CD4-positive, CD25-positive, alpha-beta regulatory T cell (primary cell): Measurements from ENCODE around the gene TMC2. TPM values are rescaled to one million over a fixed set of nuclear protein-coding genes. Genes with fewer than 3 reads are reported as not detected.
"Not testable (repeated sequence)": the region's sequence is repeated elsewhere in the genome, so short reads cannot be mapped to it uniquely, and the experiment has no call there.

Experiments
- ATAC-seq, 2 donors: fragments of 150-1000 bp; cut with Tn5 transposase; one replicate each; pipeline ENCODE4 v1.10.0; 2021; ENCODE audit warnings: low read depth in 2 of 2, moderate number of reproducible peaks in 2 of 2, moderate library complexity in 1 of 2
- DNase-seq, 3 donors: peaks; one replicate each; pipeline versions ENCODE4 v3.0.0 to v3.0.0-alpha.2; 2012 to 2022; ENCODE audit warnings: mixed read lengths in 1 of 3
- H3K27ac ChIP-seq: one replicate; pipeline ENCODE4 v1.7.0; 2013; ENCODE audit warnings: mild to moderate bottlenecking, low read length; ENCODE audit not compliant: insufficient read depth, poor library complexity, severe bottlenecking
- H3K27me3 ChIP-seq: one replicate; pipeline ENCODE4 v1.7.0; 2013; ENCODE audit warnings: low read length; ENCODE audit not compliant: control insufficient read depth, insufficient read depth
- H3K36me3 ChIP-seq: one replicate; pipeline ENCODE4 v1.7.0; 2013; ENCODE audit warnings: mild to moderate bottlenecking, low read length, moderate library complexity; ENCODE audit not compliant: control insufficient read depth, insufficient read depth
- H3K4me1 ChIP-seq: 2 replicates; pipeline ENCODE4 v1.7.0; 2013; ENCODE audit warnings: mild to moderate bottlenecking, low read length; ENCODE audit not compliant: insufficient read depth, control insufficient read depth, poor library complexity, severe bottlenecking
- H3K4me3 ChIP-seq: one replicate; pipeline ENCODE4 v1.7.0; 2013; ENCODE audit warnings: low read depth, mild to moderate bottlenecking, low read length, moderate library complexity
- H3K9me3 ChIP-seq, 2 experiments: 1 replicate in 1 of 2; 2 replicates in 1 of 2; pipeline ENCODE4 v1.7.0; 2013; ENCODE audit warnings: low read length in 2 of 2, mild to moderate bottlenecking in 1 of 2, moderate library complexity in 1 of 2; ENCODE audit not compliant: control insufficient read depth in 2 of 2
- H3K27ac Mint-ChIP-seq, 3 donors: one replicate each; pipeline ENCODE4 v1.8.0; 2020 to 2022; ENCODE audit warnings: mild to moderate bottlenecking in 3 of 3, mixed read lengths in 3 of 3, moderate library complexity in 2 of 3
- H3K27me3 Mint-ChIP-seq: one replicate; pipeline ENCODE4 v1.8.0; 2022; ENCODE audit warnings: mild to moderate bottlenecking, mixed read lengths
- H3K36me3 Mint-ChIP-seq: one replicate; pipeline ENCODE4 v1.8.0; 2020; ENCODE audit warnings: mixed read lengths
- H3K4me1 Mint-ChIP-seq, 4 donors: one replicate each; pipeline ENCODE4 v1.8.0; 2020 to 2022; ENCODE audit warnings: mixed read lengths in 4 of 4, mild to moderate bottlenecking in 1 of 4
- H3K4me3 Mint-ChIP-seq, 4 donors: one replicate each; pipeline ENCODE4 v1.8.0; 2020 to 2022; ENCODE audit warnings: mild to moderate bottlenecking in 4 of 4, mixed read lengths in 4 of 4, moderate library complexity in 3 of 4
- H3K9me3 Mint-ChIP-seq, 7 donors: one replicate each; pipeline ENCODE4 v1.8.0; 2020 to 2022; ENCODE audit warnings: mixed read lengths in 7 of 7, mild to moderate bottlenecking in 3 of 7, moderate library complexity in 2 of 7
- polyA plus RNA-seq, 4 donors: library from polyadenylated mRNA; unstranded; fragments of 300-500 nt; fragmentation: Illumina TruSeq; gene quantifications; one replicate each; pipeline ENCODE4 v1.2.3, GENCODE V29; 2021
- total RNA-seq: library from RNA; stranded (reverse); gene quantifications from one replicate; pipeline ENCODE4 v1.2.3, GENCODE V29; 2022

Gene TMC2
- total and polyA plus RNA-seq, 5 donors from 2014 or later: not detected

DNA sequence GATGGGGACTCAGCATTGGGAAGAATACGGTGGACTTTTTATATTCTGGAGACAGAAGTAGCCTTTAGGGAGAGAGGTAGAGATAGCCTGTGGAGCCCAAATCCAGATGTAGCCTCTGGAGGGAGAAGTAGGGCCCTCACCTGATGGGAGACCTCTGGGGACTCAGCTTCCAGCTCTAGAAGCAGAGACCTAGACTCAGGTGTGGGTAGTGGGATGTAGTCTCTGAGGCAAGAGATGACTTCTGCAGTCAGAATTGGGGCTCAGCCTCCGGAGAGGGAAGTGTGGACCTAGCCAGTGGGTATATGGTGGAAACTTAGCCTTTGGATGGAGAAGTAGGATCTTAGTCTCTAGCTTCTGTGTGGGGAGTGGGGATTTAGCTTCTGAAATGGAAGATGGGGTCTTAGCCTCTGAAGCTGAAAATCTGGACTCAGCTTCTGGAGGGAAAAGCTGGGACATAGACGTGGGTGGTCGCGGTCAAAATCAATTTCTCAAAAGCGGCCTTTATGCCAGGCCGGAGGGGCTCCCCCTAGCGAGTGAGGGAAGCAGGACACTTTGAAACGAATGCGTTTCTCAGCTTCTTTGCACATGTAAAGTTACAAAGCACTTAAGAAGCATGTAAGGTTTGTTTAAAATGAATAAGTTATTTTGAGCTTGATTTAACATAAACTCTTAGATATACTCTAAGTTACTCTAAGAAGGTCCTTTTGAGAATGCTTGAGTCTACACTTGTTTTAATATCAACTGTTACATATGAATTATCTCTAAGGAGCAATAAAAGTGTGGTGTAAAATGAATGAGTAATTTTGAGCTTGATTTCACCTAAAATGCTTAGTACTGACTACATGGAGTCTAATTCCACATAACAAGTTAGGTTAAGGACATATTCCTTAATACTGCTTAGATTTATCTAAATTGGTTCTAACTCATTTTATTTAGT is 14.7 kb upstream of the TMC2 start:
- peaks cover 22% of the 10 kb centered on the region for H3K27me3 Mint-ChIP-seq
- peak overlapping the region in 1 of 4 donors; percentile 17 for H3K4me3 Mint-ChIP-seq
- ATAC-seq (no peak), DNase-seq (peak; percentile 33 to 63 (median 35))
- no peaks in the 10 kb centered on the region for H3K36me3 Mint-ChIP-seq
- H3K27me3 ChIP-seq: peaks cover 4% of the 10 kb centered on the region
- H3K4me3 ChIP-seq: no peak overlapping the region
- H3K36me3 ChIP-seq: no peaks in the 10 kb centered on the region
- peaks cover 15% of the 10 kb centered on the region for H3K4me1 ChIP-seq
- H3K27ac Mint-ChIP-seq: no peak overlapping the region
- H3K27ac ChIP-seq: no peak overlapping the region
- H3K4me1 Mint-ChIP-seq: peaks cover 0 to 21% (median 9%) of the 10 kb centered on the region in 4 donors
- peaks cover 0 to 1% (median 0%) of the 10 kb centered on the region in 7 donors for H3K9me3 Mint-ChIP-seq
- no peaks in the 10 kb centered on the region for H3K9me3 ChIP-seq

DNA sequence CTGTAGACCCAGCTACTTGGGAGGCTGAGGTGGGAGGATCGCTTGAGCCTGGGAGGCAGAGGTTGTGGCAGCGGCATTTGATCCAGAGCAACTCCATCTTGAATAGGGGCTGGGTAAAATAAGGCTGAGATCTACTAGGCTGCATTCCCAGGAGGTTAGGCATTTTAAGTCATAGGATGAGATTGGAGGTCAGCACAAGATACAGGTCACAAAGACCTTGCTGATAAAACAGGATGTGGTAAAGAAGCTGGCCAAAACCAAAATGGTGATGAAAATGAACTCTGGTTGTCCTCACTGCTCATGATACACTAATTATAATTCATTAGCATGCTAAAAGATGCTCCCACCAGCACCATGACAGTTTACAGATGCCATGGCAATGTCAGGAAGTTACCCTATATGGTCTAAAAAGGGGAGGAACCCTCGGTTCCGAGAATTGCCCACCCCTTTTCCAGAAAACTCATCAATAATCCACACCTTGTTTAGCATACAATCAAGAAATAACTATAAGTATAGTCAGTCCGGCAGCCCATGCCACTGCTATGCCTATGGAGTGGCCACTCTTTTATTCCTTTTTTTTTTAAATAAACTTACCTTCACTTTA is 13.4 kb upstream of the TMC2 start:
- H3K4me1 ChIP-seq: peaks cover 15% of the 10 kb centered on the region
- Mint-ChIP-seq H3K27me3 (peaks cover 24% of the 10 kb centered on the region), H3K4me3 (peak overlapping the region in 2 of 4 donors; percentile 50 to 70), H3K4me1 (peaks cover 0 to 21% (median 9%) of the 10 kb centered on the region in 4 donors)
- not testable (repeated sequence) for H3K4me3 ChIP-seq, H3K27me3 ChIP-seq, H3K27ac Mint-ChIP-seq, ATAC-seq, H3K9me3 ChIP-seq, H3K36me3 Mint-ChIP-seq, H3K9me3 Mint-ChIP-seq, H3K36me3 ChIP-seq, H3K27ac ChIP-seq
- peak in 1 of 3 donors; percentile 55 for DNase-seq

DNA sequence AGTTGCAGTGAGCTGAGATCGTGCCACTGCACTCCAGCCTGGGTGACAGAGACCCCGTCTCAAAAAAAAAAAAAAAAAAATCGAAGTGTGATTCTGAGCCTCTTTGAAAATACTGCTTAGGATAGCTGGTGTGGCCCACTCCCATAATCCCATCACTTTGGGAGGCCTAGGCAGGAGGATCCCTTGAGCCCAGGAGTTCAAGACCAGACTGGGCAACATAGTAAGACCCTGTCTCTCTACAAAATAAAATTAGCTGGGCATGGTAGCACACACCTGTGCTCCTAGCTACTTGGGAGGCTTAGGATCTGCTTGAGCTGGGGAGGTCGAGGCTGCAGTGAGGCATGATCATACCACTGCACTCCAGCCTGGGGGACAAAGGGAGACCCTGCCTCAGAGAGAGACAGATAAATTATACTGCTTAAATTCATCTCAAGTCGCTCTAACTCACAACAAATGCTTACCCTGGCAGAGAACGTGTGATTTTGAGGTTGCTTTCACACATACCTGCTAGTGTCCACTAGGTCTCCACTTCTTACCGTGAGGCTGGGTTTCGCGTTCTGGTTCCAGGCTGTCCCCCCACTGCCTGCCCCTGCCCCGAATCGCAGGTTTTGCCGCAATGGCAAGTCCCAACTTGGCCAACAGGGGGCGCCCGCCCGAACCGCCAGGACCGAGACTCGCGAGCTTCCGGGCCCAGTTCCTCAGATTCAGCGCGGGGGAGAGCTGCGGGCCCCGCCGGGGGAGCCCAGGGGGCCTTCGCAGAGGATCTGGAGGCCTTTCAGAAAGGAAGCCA is 12.3 kb upstream of the TMC2 start:
- Mint-ChIP-seq H3K9me3 (peaks cover 0 to 4% (median 0%) of the 10 kb centered on the region in 7 donors), H3K27ac (peak overlapping the region in 2 of 3 donors; percentile 28 to 88), H3K36me3 (no peaks in the 10 kb centered on the region), H3K4me3 (peak overlapping the region; percentile 82 to 96 (median 91)), H3K4me1 (peaks cover 0 to 21% (median 9%) of the 10 kb centered on the region in 4 donors), H3K27me3 (peaks cover 26% of the 10 kb centered on the region)
- ATAC-seq (peak; percentile 82 to 83), DNase-seq (peak; percentile 78 to 90 (median 87))
- Histone ChIP-seq H3K9me3 (no peaks in the 10 kb centered on the region), H3K4me1 (peaks cover 15% of the 10 kb centered on the region), H3K27ac (no peak overlapping the region), H3K4me3 (peak overlapping the region; percentile 60), H3K27me3 (peaks cover 3% of the 10 kb centered on the region), H3K36me3 (no peaks in the 10 kb centered on the region)

DNA sequence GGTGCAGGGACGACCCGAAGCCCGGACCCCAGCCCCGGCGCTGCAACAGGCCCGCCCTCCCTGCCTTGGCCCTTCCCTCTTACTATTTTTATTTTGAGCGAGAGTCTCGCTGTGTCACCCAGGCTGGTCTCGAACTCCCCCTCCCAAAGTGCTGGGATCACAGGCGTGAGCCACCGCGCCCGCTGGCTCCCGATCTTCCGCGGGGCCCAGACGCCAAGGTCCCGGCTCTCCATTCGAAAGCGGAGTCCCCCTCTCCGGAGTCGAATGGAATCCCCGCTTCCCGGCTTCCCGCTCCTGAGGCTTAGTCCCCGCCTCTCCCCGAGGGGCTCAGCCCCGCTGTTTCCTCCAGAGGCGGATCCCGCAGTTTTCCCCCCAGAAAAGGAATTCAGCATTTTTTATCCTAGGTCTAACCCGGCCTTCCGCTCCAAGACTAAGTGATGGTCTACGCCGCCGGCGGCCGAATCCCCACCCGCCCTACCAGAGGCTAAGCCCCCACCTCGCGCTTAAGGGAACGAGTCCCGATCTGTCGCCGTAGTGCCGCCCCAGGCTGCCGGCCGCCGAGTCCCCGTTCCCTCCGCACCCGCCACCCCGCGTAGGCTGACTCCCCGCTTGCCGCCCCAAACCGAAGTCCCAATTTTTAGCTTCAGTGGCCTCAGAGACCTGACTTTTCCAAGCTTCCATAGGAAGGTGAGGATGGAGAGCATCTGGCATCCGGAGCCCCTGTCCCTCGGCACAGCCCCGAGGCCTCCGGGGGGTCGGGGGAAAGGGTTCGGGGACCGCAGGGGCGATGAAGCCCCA is 11.5 kb upstream of the TMC2 start:
- H3K27ac ChIP-seq: peak overlapping the region; percentile 2
- Mint-ChIP-seq H3K4me1 (peaks cover 6 to 25% (median 9%) of the 10 kb centered on the region in 4 donors), H3K9me3 (peaks cover 0 to 4% (median 0%) of the 10 kb centered on the region in 7 donors), H3K27ac (peak overlapping the region; percentile 1 to 88 (median 83)), H3K36me3 (no peaks in the 10 kb centered on the region), H3K27me3 (peaks cover 26% of the 10 kb centered on the region), H3K4me3 (peak overlapping the region; percentile 82 to 96 (median 91))
- H3K9me3 ChIP-seq: no peaks in the 10 kb centered on the region
- DNase-seq (peak; percentile 10 to 46 (median 13)), ATAC-seq (peak; percentile 28 to 29)
- H3K36me3 ChIP-seq: no peaks in the 10 kb centered on the region
- peaks cover 15% of the 10 kb centered on the region for H3K4me1 ChIP-seq
- H3K4me3 ChIP-seq: peak overlapping the region; percentile 60
- H3K27me3 ChIP-seq: peaks cover 2% of the 10 kb centered on the region

DNA sequence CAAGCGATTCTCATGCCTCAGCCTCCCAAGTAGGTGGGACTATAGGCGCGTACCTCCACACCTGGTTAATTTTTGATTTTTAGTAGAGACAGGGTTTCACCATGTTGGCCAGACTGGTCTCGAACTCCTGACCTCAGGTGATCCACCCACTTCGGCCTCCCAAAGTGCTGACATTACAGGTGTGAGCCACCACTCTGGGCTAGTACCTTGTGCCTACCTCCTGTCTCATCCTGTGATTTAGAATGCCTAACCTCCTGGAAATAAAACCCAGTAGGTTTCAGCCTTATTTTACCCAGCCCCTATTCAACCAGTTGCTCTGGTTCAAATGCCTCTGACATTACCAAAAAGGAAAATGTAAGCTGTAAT is 10.2 kb upstream of the TMC2 start:
- Mint-ChIP-seq H3K27me3 (peaks cover 28% of the 10 kb centered on the region), H3K4me1 (peaks cover 4 to 30% (median 9%) of the 10 kb centered on the region in 4 donors), H3K4me3 (peak overlapping the region; percentile 38 to 87 (median 70))
- H3K27ac ChIP-seq, H3K9me3 ChIP-seq, H3K27ac Mint-ChIP-seq, H3K36me3 ChIP-seq, H3K36me3 Mint-ChIP-seq, H3K9me3 Mint-ChIP-seq, H3K27me3 ChIP-seq, ATAC-seq, H3K4me3 ChIP-seq, DNase-seq: not testable (repeated sequence)
- H3K4me1 ChIP-seq: peaks cover 15% of the 10 kb centered on the region

DNA sequence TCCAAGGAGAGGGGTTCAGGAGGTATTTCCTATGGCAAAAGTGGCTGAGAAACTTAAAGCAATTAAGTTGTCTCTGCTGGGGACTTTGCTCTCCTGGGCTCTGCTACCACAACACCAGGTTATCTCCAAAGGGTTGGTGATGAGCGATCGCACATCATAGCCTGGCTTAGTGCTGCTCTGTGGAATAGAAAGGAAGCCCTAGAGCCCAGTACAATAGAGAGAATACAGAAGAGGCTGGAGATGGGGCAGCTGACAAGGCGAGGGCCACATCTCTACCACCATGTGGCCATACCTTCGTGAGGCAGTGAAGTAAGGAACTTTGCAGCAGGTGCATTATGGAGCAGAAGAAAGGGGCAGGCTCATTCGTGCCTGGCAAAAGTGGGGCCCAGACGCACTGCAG is 8.6 kb upstream of the TMC2 start:
- Mint-ChIP-seq H3K36me3 (no peaks in the 10 kb centered on the region), H3K27me3 (peaks cover 21% of the 10 kb centered on the region), H3K9me3 (peaks cover 0 to 3% (median 0%) of the 10 kb centered on the region in 7 donors), H3K4me1 (peaks cover 4 to 24% (median 6%) of the 10 kb centered on the region in 4 donors), H3K4me3 (peak overlapping the region in 1 of 4 donors; percentile 8), H3K27ac (no peak overlapping the region)
- ATAC-seq (no peak), DNase-seq (no peak)
- Histone ChIP-seq H3K36me3 (no peaks in the 10 kb centered on the region), H3K27me3 (peaks cover 2% of the 10 kb centered on the region), H3K4me1 (peaks cover 15% of the 10 kb centered on the region), H3K9me3 (no peaks in the 10 kb centered on the region), H3K27ac (no peak overlapping the region), H3K4me3 (no peak overlapping the region)
